WI38 (cell line): ENCODE data around the gene SYNGR2.

Experiments
- H3K4me3 ChIP-seq: 2 replicates; pipeline ENCODE4 v1.5.1; 2011; ENCODE audit warnings: low read depth, mild to moderate bottlenecking, control low read depth, low read length
- TF ChIP-seq, protein P1 (sequence below): IDR thresholded peaks from 2 replicates; pipeline ENCODE4 v1.5.1; 2012; ENCODE audit warnings: low read depth, mild to moderate bottlenecking, control low read depth, low read length

The SYNGR2 gene

DNA sequence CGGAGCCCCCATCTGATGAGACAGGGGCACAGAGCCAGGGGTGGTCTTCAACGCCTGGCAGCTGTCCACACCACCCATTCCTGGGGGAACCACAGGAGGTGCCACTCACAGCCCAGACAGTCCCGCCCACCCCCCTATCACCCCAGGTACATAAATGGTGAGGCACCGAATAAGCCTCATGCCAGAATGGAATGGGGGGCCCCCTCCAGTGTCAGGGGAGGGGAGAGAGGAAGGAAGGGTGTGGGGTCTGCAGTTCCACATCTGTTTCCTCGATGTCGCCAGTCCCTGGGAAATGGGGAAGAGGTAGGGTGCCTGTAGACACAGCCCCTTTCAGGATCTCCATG, 41.5 kb upstream of the SYNGR2 start:
- H3K4me3 ChIP-seq: no peak overlapping the region
- TF ChIP-seq, protein P1, sequence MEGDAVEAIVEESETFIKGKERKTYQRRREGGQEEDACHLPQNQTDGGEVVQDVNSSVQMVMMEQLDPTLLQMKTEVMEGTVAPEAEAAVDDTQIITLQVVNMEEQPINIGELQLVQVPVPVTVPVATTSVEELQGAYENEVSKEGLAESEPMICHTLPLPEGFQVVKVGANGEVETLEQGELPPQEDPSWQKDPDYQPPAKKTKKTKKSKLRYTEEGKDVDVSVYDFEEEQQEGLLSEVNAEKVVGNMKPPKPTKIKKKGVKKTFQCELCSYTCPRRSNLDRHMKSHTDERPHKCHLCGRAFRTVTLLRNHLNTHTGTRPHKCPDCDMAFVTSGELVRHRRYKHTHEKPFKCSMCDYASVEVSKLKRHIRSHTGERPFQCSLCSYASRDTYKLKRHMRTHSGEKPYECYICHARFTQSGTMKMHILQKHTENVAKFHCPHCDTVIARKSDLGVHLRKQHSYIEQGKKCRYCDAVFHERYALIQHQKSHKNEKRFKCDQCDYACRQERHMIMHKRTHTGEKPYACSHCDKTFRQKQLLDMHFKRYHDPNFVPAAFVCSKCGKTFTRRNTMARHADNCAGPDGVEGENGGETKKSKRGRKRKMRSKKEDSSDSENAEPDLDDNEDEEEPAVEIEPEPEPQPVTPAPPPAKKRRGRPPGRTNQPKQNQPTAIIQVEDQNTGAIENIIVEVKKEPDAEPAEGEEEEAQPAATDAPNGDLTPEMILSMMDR: no peak

DNA sequence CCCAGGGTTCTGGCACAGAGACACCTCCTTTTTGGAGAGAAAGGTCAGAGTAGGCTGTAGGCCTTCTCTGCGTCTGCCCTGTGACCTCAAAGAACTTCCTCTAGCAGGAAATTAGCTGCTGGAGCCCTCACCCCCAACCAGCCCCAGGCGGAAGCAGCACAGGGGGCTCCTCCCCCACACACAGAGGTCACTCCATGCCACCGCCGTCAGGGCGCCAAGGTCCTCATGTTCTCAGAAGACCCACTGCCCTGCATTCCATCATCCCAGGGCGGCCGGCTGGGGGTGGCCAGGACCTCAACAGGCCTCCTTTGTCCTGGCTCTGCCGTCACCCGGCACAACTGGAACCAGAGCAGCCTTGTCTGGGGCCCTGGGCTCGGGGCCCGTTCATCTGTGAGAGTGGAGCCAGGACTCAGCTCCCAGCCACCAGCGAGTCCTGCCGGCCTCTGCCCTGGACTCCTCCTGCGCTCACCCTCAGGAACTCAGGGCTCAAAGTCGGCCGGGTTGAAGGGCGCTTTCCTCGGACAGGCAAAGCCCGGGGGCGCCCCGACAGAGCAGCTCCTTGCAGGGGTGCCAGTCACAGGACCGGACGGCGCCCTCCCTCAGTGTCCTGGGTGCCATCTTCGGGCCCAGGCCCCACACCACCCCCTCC, 41.0 kb upstream of the SYNGR2 start:
- no peak overlapping the region for H3K4me3 ChIP-seq
- TF ChIP-seq, protein P1: no peak

GRCh38 chr17:78127888-78128550, 40.4 kb upstream of the SYNGR2 start:
- TF ChIP-seq, protein P1: no peak
- H3K4me3 ChIP-seq: peak overlapping the region; percentile 35

DNA sequence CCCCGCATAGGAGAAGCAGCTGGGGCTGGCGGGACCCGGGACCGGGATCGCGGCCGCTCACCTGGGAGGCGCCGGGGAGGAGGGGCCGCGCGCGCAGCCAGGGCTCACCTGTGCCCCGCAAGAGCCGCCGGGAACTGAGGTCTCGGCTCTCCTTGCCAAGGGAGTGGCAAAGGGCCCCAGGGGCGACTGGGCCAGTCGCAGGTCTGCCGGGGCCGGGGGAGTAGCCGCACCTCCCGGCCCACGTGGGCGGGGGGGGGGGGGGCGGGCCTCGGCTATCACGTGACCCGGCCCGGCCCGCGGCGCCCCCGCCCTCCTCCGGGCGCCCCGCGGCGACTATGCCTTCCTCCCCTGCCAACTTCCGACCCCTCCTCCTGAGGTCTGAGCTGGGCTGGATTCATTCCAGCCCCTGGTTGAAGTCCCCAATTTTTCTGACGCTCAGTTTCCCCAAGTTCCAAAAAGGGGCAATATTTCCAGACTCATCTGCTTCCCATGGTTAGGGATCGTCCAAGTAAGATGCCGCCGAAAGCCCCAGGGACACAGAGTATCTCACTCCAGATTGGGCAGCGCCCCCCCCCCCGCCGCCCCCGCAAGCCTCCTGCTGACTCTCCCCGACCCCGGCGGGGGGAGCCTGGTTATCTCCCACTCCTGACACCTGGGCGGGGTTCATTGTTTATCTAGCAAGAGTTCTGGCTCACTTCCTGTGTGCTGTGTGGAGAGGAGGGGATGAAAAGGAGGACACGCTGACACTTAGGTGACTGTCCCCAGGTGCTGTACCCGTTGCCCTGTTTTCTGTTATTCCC, 39.6 kb upstream of the SYNGR2 start, which contains the start of gene TMC6:
Gene TMC6, minus strand, starts transcription at position 205 of the 800 bp plus-strand sequence. CDS start 1,923 bp downstream, outside the sequence.
- TF ChIP-seq, protein P1: no peak
- H3K4me3 ChIP-seq: peak within 1 kb of the TSS; percentile 35

DNA sequence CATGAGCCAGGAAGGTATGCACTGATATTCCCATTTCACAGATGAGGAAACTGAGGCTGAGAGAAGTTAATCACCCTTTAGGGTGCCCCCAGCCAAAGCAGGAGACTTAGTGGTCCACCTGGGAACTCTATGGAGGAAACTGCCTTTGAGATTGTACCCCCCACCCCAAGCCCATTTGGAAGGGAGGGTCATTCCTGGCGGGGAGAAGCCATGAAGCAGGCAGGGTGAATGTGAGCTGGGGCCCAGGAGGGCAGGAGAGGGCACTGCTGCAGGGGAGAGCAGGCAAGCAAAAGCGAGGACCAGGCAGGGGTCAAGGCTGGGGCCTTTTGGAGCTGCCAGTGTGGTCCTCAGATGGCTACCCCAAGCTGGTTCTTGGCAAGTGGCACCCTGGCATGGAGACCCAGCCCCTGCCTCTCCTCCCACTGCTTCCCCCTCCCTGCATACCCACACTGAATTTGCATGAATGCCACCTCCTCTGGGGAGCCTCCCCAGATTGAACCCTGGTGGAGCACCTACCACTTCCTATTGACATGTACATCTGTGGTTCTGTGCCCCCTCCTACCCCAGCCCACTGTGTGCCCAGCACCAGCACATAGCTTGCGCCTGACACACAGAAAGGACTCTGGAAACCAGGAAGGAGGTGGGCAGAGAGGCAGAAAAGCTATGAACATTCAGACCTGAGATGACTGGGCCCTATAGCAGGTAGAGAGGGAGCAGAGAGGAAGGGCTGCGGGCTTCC, 38.9 kb upstream of the SYNGR2 start:
- no peak overlapping the region for H3K4me3 ChIP-seq
- TF ChIP-seq, protein P1: no peak

- TF ChIP-seq, protein P1: no peak
- H3K4me3 ChIP-seq: no peak overlapping the region
These were observed 38.3 kb upstream of the SYNGR2 start for GRCh38 chr17:78130090-78130436.
